Measurements from ENCODE around the gene TOMM20.

Gene TOMM20

GRCh38 chr1:235157150-235157549 lies 28.5 kb upstream of the TOMM20 start:
- Histone ChIP-seq H3K4me1 (ENCODE audit: insufficient read depth, low read length) (no peaks in the 10 kb centered on the region), H3K36me3 (ENCODE audit: insufficient read depth, low read length) (peaks cover 70% of the 10 kb centered on the region), H3K9me3 (ENCODE audit: insufficient read depth, low read depth, low read length) (no peaks in the 10 kb centered on the region), H3K9ac (ENCODE audit: low read depth, low read length) (no peak overlapping the region), H3K27me3 (ENCODE audit: insufficient read depth, low read length) (no peaks in the 10 kb centered on the region), H3K27ac (ENCODE audit: low read depth, low read length) (no peak overlapping the region), H3K4me3 (ENCODE audit: low read length) (no peak overlapping the region)
- 92% methylated on average over 4 of the region's 4 CpGs for WGBS

GRCh38 chr1:235156740-235157139 lies 28.1 kb upstream of the TOMM20 start:
- H3K9ac ChIP-seq (ENCODE audit: low read depth, low read length): no peak overlapping the region
- peaks cover 74% of the 10 kb centered on the region for H3K36me3 ChIP-seq (ENCODE audit: insufficient read depth, low read length)
- no peaks in the 10 kb centered on the region for H3K4me1 ChIP-seq (ENCODE audit: insufficient read depth, low read length)
- H3K27ac ChIP-seq (ENCODE audit: low read depth, low read length): no peak overlapping the region
- no peak overlapping the region for H3K4me3 ChIP-seq (ENCODE audit: low read length)
- WGBS: 97% methylated on average over 4 of the region's 4 CpGs
- no peaks in the 10 kb centered on the region for H3K9me3 ChIP-seq (ENCODE audit: insufficient read depth, low read depth, low read length)
- H3K27me3 ChIP-seq (ENCODE audit: insufficient read depth, low read length): no peaks in the 10 kb centered on the region

- WGBS: 99% methylated on average over 3 of the region's 3 CpGs
- Histone ChIP-seq H3K27ac (ENCODE audit: low read depth, low read length) (no peak overlapping the region), H3K4me3 (ENCODE audit: low read length) (no peak overlapping the region), H3K27me3 (ENCODE audit: insufficient read depth, low read length) (no peaks in the 10 kb centered on the region), H3K4me1 (ENCODE audit: insufficient read depth, low read length) (no peaks in the 10 kb centered on the region), H3K9me3 (ENCODE audit: insufficient read depth, low read depth, low read length) (no peaks in the 10 kb centered on the region), H3K9ac (ENCODE audit: low read depth, low read length) (no peak overlapping the region), H3K36me3 (ENCODE audit: insufficient read depth, low read length) (peaks cover 78% of the 10 kb centered on the region)
These were observed 27.6 kb upstream of the TOMM20 start for GRCh38 chr1:235156265-235156664.

- Histone ChIP-seq H3K4me1 (ENCODE audit: insufficient read depth, low read length) (no peaks in the 10 kb centered on the region), H3K36me3 (ENCODE audit: insufficient read depth, low read length) (peaks cover 90% of the 10 kb centered on the region), H3K4me3 (ENCODE audit: low read length) (no peak overlapping the region), H3K9me3 (ENCODE audit: insufficient read depth, low read depth, low read length) (no peaks in the 10 kb centered on the region), H3K27ac (ENCODE audit: low read depth, low read length) (no peak overlapping the region), H3K9ac (ENCODE audit: low read depth, low read length) (no peak overlapping the region), H3K27me3 (ENCODE audit: insufficient read depth, low read length) (no peaks in the 10 kb centered on the region)
These were observed 23.6 kb upstream of the TOMM20 start for GRCh38 chr1:235152235-235152634.

GRCh38 chr1:235151033-235151432 lies 22.4 kb upstream of the TOMM20 start:
- H3K27me3 ChIP-seq (ENCODE audit: insufficient read depth, low read length): no peaks in the 10 kb centered on the region
- WGBS: 90% methylated on average over 2 of the region's 2 CpGs
- H3K36me3 ChIP-seq (ENCODE audit: insufficient read depth, low read length): peaks cover 90% of the 10 kb centered on the region
- H3K9me3 ChIP-seq (ENCODE audit: insufficient read depth, low read depth, low read length): no peaks in the 10 kb centered on the region
- H3K4me1 ChIP-seq (ENCODE audit: insufficient read depth, low read length): no peaks in the 10 kb centered on the region
- H3K27ac ChIP-seq (ENCODE audit: low read depth, low read length): no peak overlapping the region
- H3K4me3 ChIP-seq (ENCODE audit: low read length): no peak overlapping the region
- H3K9ac ChIP-seq (ENCODE audit: low read depth, low read length): no peak overlapping the region

- Histone ChIP-seq H3K36me3 (ENCODE audit: insufficient read depth, low read length) (peaks cover 96% of the 10 kb centered on the region), H3K4me3 (ENCODE audit: low read length) (no peak overlapping the region), H3K9ac (ENCODE audit: low read depth, low read length) (no peak overlapping the region), H3K9me3 (ENCODE audit: insufficient read depth, low read depth, low read length) (no peaks in the 10 kb centered on the region), H3K27me3 (ENCODE audit: insufficient read depth, low read length) (no peaks in the 10 kb centered on the region), H3K27ac (ENCODE audit: low read depth, low read length) (no peak overlapping the region), H3K4me1 (ENCODE audit: insufficient read depth, low read length) (no peaks in the 10 kb centered on the region)
- WGBS: 97% methylated on average over 9 of the region's 9 CpGs
These were observed 21.2 kb upstream of the TOMM20 start for GRCh38 chr1:235149824-235150223.

- H3K4me3 ChIP-seq (ENCODE audit: low read length): no peak overlapping the region
- no peak overlapping the region for H3K27ac ChIP-seq (ENCODE audit: low read depth, low read length)
- peaks cover 97% of the 10 kb centered on the region for H3K36me3 ChIP-seq (ENCODE audit: insufficient read depth, low read length)
- no peaks in the 10 kb centered on the region for H3K27me3 ChIP-seq (ENCODE audit: insufficient read depth, low read length)
- H3K9me3 ChIP-seq (ENCODE audit: insufficient read depth, low read depth, low read length): no peaks in the 10 kb centered on the region
- H3K9ac ChIP-seq (ENCODE audit: low read depth, low read length): no peak overlapping the region
- H3K4me1 ChIP-seq (ENCODE audit: insufficient read depth, low read length): no peaks in the 10 kb centered on the region
- 87% methylated on average over 4 of the region's 4 CpGs for WGBS
These were observed 18.6 kb upstream of the TOMM20 start for GRCh38 chr1:235147269-235147668.

GRCh38 chr1:235145639-235146038 lies 17.0 kb upstream of the TOMM20 start:
- WGBS: 95% methylated on average over 6 of the region's 6 CpGs
- peaks cover 88% of the 10 kb centered on the region for H3K36me3 ChIP-seq (ENCODE audit: insufficient read depth, low read length)

GRCh38 chr1:235142991-235143390 lies 14.4 kb upstream of the TOMM20 start:
- H3K36me3 ChIP-seq (ENCODE audit: insufficient read depth, low read length): peaks cover 84% of the 10 kb centered on the region
- H3K27ac ChIP-seq (ENCODE audit: low read depth, low read length): no peak overlapping the region
- H3K4me1 ChIP-seq (ENCODE audit: insufficient read depth, low read length): no peaks in the 10 kb centered on the region
- H3K27me3 ChIP-seq (ENCODE audit: insufficient read depth, low read length): no peaks in the 10 kb centered on the region
- 98% methylated on average over 4 of the region's 4 CpGs for WGBS
- no peak overlapping the region for H3K9ac ChIP-seq (ENCODE audit: low read depth, low read length)
- no peak overlapping the region for H3K4me3 ChIP-seq (ENCODE audit: low read length)
- no peaks in the 10 kb centered on the region for H3K9me3 ChIP-seq (ENCODE audit: insufficient read depth, low read depth, low read length)

More at GRCh38 chr1:235145639-235146038, 17.0 kb upstream of the TOMM20 start:
- H3K9me3 ChIP-seq (ENCODE audit: insufficient read depth, low read depth, low read length): no peaks in the 10 kb centered on the region
- H3K9ac ChIP-seq (ENCODE audit: low read depth, low read length): no peak overlapping the region
- no peaks in the 10 kb centered on the region for H3K4me1 ChIP-seq (ENCODE audit: insufficient read depth, low read length)
- no peak overlapping the region for H3K27ac ChIP-seq (ENCODE audit: low read depth, low read length)
- H3K4me3 ChIP-seq (ENCODE audit: low read length): no peak overlapping the region
- no peaks in the 10 kb centered on the region for H3K27me3 ChIP-seq (ENCODE audit: insufficient read depth, low read length)

- Histone ChIP-seq H3K36me3 (ENCODE audit: insufficient read depth, low read length) (peaks cover 82% of the 10 kb centered on the region), H3K4me3 (ENCODE audit: low read length) (no peak overlapping the region), H3K27ac (ENCODE audit: low read depth, low read length) (no peak overlapping the region), H3K9me3 (ENCODE audit: insufficient read depth, low read depth, low read length) (no peaks in the 10 kb centered on the region), H3K27me3 (ENCODE audit: insufficient read depth, low read length) (no peaks in the 10 kb centered on the region), H3K9ac (ENCODE audit: low read depth, low read length) (no peak overlapping the region), H3K4me1 (ENCODE audit: insufficient read depth, low read length) (no peaks in the 10 kb centered on the region)
- WGBS: 98% methylated on average over 4 of the region's 5 CpGs
These were observed 10.7 kb upstream of the TOMM20 start for GRCh38 chr1:235139315-235139714.

GRCh38 chr1:235138821-235139220 lies 10.2 kb upstream of the TOMM20 start:
- Histone ChIP-seq H3K27me3 (ENCODE audit: insufficient read depth, low read length) (no peaks in the 10 kb centered on the region), H3K9ac (ENCODE audit: low read depth, low read length) (no peak overlapping the region), H3K9me3 (ENCODE audit: insufficient read depth, low read depth, low read length) (no peaks in the 10 kb centered on the region), H3K27ac (ENCODE audit: low read depth, low read length) (no peak overlapping the region), H3K4me3 (ENCODE audit: low read length) (no peak overlapping the region), H3K36me3 (ENCODE audit: insufficient read depth, low read length) (peaks cover 82% of the 10 kb centered on the region), H3K4me1 (ENCODE audit: insufficient read depth, low read length) (no peaks in the 10 kb centered on the region)
- 90% methylated on average over 2 of the region's 2 CpGs for WGBS

GRCh38 chr1:235136111-235136510 lies 7.5 kb upstream of the TOMM20 start:
- Histone ChIP-seq H3K9me3 (ENCODE audit: insufficient read depth, low read depth, low read length) (no peaks in the 10 kb centered on the region), H3K36me3 (ENCODE audit: insufficient read depth, low read length) (peaks cover 81% of the 10 kb centered on the region), H3K4me3 (ENCODE audit: low read length) (no peak overlapping the region), H3K4me1 (ENCODE audit: insufficient read depth, low read length) (no peaks in the 10 kb centered on the region), H3K27ac (ENCODE audit: low read depth, low read length) (no peak overlapping the region), H3K27me3 (ENCODE audit: insufficient read depth, low read length) (no peaks in the 10 kb centered on the region), H3K9ac (ENCODE audit: low read depth, low read length) (no peak overlapping the region)
- WGBS: 92% methylated on average over 4 of the region's 4 CpGs
